Amniotic epithelial cell (primary cell): ENCODE data around the gene KCNN3.

ENCODE experiments used
- DNase-seq: peaks from one replicate; pipeline ENCODE4 v3.0.0-alpha.2; 2010; ENCODE audit warnings: low read depth

Gene KCNN3

GRCh38 chr1:154726896-154727753, 143.0 kb downstream of the KCNN3 start:
- no peak for DNase-seq

- DNase-seq: no peak
Measured at GRCh38 chr1:154726443-154726842, 143.6 kb downstream of the KCNN3 start.

- DNase-seq: no peak
Measured at GRCh38 chr1:154725865-154726264, 144.2 kb downstream of the KCNN3 start.

GRCh38 chr1:154720328-154721297, 149.5 kb downstream of the KCNN3 start:
- DNase-seq: no peak

GRCh38 chr1:154719586-154720327, 150.3 kb downstream of the KCNN3 start:
- no peak for DNase-seq

GRCh38 chr1:154718566-154718965, 151.5 kb downstream of the KCNN3 start:
- DNase-seq: no peak

- DNase-seq: no peak
Measured at GRCh38 chr1:154717528-154717924, 152.6 kb downstream of the KCNN3 start.

- no peak for DNase-seq
Measured at GRCh38 chr1:154716614-154717527, 153.2 kb downstream of the KCNN3 start.

- DNase-seq: no peak
Measured at GRCh38 chr1:154716011-154716410, 154.1 kb downstream of the KCNN3 start.

- DNase-seq: no peak
Measured at GRCh38 chr1:154715385-154715784, 154.7 kb downstream of the KCNN3 start.

GRCh38 chr1:154714638-154715037, 155.4 kb downstream of the KCNN3 start:
- peak; percentile 43 for DNase-seq

- peak; percentile 8 for DNase-seq
Measured at GRCh38 chr1:154714052-154714623, 155.9 kb downstream of the KCNN3 start.

GRCh38 chr1:154713005-154713404, 157.1 kb downstream of the KCNN3 start:
- DNase-seq: no peak

GRCh38 chr1:154712166-154712810, 157.8 kb downstream of the KCNN3 start:
- no peak for DNase-seq

GRCh38 chr1:154711416-154711815, 158.7 kb downstream of the KCNN3 start:
- DNase-seq: no peak

- no peak for DNase-seq
Measured at GRCh38 chr1:154710106-154710505, 160.0 kb downstream of the KCNN3 start.

- DNase-seq: no peak
Measured at GRCh38 chr1:154707901-154708463, 162.1 kb downstream of the KCNN3 start.

- DNase-seq: no peak
Measured at GRCh38 chr1:154706851-154707250, 163.2 kb downstream of the KCNN3 start.

GRCh38 chr1:154705544-154705943, 164.5 kb downstream of the KCNN3 start:
- DNase-seq: no peak

- peak; percentile 18 for DNase-seq
Measured at GRCh38 chr1:154703170-154703569, 166.9 kb downstream of the KCNN3 start.
